Colonic mucosa (tissue), 4 donors: ENCODE results near the gene SPACA7. TPM values are rescaled to one million over a fixed set of nuclear protein-coding genes. Genes with fewer than 3 reads are reported as not detected.

Experiments used
- DNase-seq: peaks from one replicate; pipeline ENCODE4 v3.0.0-alpha.2; 2020
- H3K27ac ChIP-seq: fragments of 200-600 bp; one replicate; pipeline ENCODE4 v1.8.0; 2021
- H3K27me3 ChIP-seq: fragments of 200-600 bp; one replicate; pipeline ENCODE4 v1.8.0; 2021
- H3K36me3 ChIP-seq: fragments of 200-600 bp; one replicate; pipeline ENCODE4 v1.8.0; 2021
- H3K4me1 ChIP-seq: fragments of 200-600 bp; one replicate; pipeline ENCODE4 v1.8.0; 2021; ENCODE audit warnings: mild to moderate bottlenecking
- H3K4me3 ChIP-seq: fragments of 200-600 bp; one replicate; pipeline ENCODE4 v1.8.0; 2021
- H3K9ac ChIP-seq, 2 donors: one replicate each; pipeline ENCODE4 v1.7.0; 2013; ENCODE audit warnings: control low read depth in 2 of 2, low read depth in 2 of 2, low read length in 2 of 2
- H3K9me3 ChIP-seq: fragments of 200-600 bp; one replicate; pipeline ENCODE4 v1.8.0; 2021
- CTCF ChIP-seq: fragments of 200-600 bp; IDR thresholded peaks from one replicate; pipeline ENCODE4 v1.8.0; 2022; ENCODE audit warnings: antibody characterized with exemption, mild to moderate bottlenecking
- intact Hi-C: fragments of 100-400 bp; cut with DNase I; formaldehyde crosslinking; loops from one replicate; pipeline ENCODE4 v1.14.1; 2022
- total RNA-seq, 2 donors: library from RNA; stranded (reverse); fragmentation: NEBNext Ultra II Directional in 1 of 2; extraction: Animal tissue kit (Norgen Biotek cat#: 25700) in 1 of 2; gene quantifications; one replicate each; pipeline ENCODE4 v1.2.1, GENCODE V29; 2021
- donor health status: healthy.
- donor health status: DM: no; HTN: no; CAD: no.
- donor health status: DM: no; HTN: no; CAD: no.

SPACA7 gene
- total RNA-seq, 2 donors from 2014 or later, result not detected

- no peaks in the 10 kb centered on the region for H3K36me3 ChIP-seq
- DNase-seq, result no peak
- intact Hi-C loops, result no loop called here
- peaks cover 26% of the 10 kb centered on the region for H3K27me3 ChIP-seq
- TF ChIP-seq CTCF, result no peak
- no peak overlapping the region for H3K4me3 ChIP-seq
- H3K9me3 ChIP-seq, result no peaks in the 10 kb centered on the region
- H3K9ac ChIP-seq, result no peak overlapping the region
- H3K4me1 ChIP-seq, result no peaks in the 10 kb centered on the region
- no peak overlapping the region for H3K27ac ChIP-seq
These were observed 45.4 kb upstream of the SPACA7 start for GRCh38 chr13:112330479-112331381.

GRCh38 chr13:112331675-112332074, 44.5 kb upstream of the SPACA7 start:
- no peaks in the 10 kb centered on the region for H3K9me3 ChIP-seq
- no peak for DNase-seq
- no peak overlapping the region for H3K9ac ChIP-seq
- no peaks in the 10 kb centered on the region for H3K36me3 ChIP-seq
- H3K27me3 ChIP-seq, result peaks cover 26% of the 10 kb centered on the region
- intact Hi-C loops, result no loop called here
- no peaks in the 10 kb centered on the region for H3K4me1 ChIP-seq
- TF ChIP-seq CTCF, result no peak
- no peak overlapping the region for H3K27ac ChIP-seq
- H3K4me3 ChIP-seq, result no peak overlapping the region

DNA sequence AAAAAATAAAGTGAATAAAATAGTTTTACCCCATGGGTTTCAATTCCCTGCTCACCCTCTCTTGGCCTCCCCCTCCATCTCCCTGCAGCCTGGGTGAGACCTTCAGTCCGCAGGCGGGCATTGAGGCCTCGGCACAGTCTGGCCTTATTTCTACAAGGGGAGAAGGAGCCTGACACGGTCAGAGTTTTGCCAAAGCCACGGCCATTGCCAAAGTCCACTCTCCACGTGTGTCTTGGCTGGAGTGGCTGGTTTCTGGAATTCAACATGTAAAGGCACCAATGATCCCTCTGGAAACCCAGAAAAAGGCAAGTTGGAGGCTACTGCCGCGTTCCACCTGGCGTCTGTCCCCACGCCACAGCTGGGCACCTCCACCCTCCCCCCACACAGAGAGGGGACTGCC, 43.4 kb upstream of the SPACA7 start:
- H3K9me3 ChIP-seq, result no peaks in the 10 kb centered on the region
- H3K36me3 ChIP-seq, result no peaks in the 10 kb centered on the region
- H3K27ac ChIP-seq, result no peak overlapping the region
- no peak for DNase-seq
- intact Hi-C loops, result no loop called here
- H3K4me1 ChIP-seq, result no peaks in the 10 kb centered on the region
- TF ChIP-seq CTCF, result no peak
- no peak overlapping the region for H3K4me3 ChIP-seq
- peaks cover 26% of the 10 kb centered on the region for H3K27me3 ChIP-seq
- no peak overlapping the region for H3K9ac ChIP-seq

- no peak overlapping the region for H3K9ac ChIP-seq
- no peak for DNase-seq
- intact Hi-C loops, result no loop called here
- no peaks in the 10 kb centered on the region for H3K4me1 ChIP-seq
- H3K27me3 ChIP-seq, result peaks cover 26% of the 10 kb centered on the region
- no peak for TF ChIP-seq CTCF
- H3K36me3 ChIP-seq, result no peaks in the 10 kb centered on the region
- H3K4me3 ChIP-seq, result no peak overlapping the region
- H3K9me3 ChIP-seq, result no peaks in the 10 kb centered on the region
- H3K27ac ChIP-seq, result no peak overlapping the region
These were observed 42.2 kb upstream of the SPACA7 start for GRCh38 chr13:112333756-112334543.

GRCh38 chr13:112335135-112335534, 41.0 kb upstream of the SPACA7 start:
- peaks cover 26% of the 10 kb centered on the region for H3K27me3 ChIP-seq
- no peak overlapping the region for H3K27ac ChIP-seq
- no peaks in the 10 kb centered on the region for H3K9me3 ChIP-seq
- no peaks in the 10 kb centered on the region for H3K36me3 ChIP-seq
- H3K4me1 ChIP-seq, result no peaks in the 10 kb centered on the region
- H3K4me3 ChIP-seq, result no peak overlapping the region
- no peak overlapping the region for H3K9ac ChIP-seq
- TF ChIP-seq CTCF, result no peak
- intact Hi-C loops, result no loop called here
- no peak for DNase-seq
